GM23248 (cell line): ENCODE measurements around the gene VASN.

ENCODE experiments used
- EZH2 ChIP-seq: fragments of 200-600 bp; sonication (generic); IDR thresholded peaks from 2 replicates; pipeline ENCODE4 v1.6.1; 2018; ENCODE audit warnings: antibody characterized with exemption, mild to moderate bottlenecking; ENCODE audit not compliant: insufficient read depth, poor library complexity, severe bottlenecking
- EZH2phosphoT487 ChIP-seq: fragments of 200-600 bp; sonication (generic); IDR thresholded peaks from 2 replicates; pipeline ENCODE4 v1.6.1; 2018; ENCODE audit warnings: antibody characterized with exemption, moderate library complexity, mild to moderate bottlenecking, low read depth; ENCODE audit not compliant: insufficient read depth

DNA sequence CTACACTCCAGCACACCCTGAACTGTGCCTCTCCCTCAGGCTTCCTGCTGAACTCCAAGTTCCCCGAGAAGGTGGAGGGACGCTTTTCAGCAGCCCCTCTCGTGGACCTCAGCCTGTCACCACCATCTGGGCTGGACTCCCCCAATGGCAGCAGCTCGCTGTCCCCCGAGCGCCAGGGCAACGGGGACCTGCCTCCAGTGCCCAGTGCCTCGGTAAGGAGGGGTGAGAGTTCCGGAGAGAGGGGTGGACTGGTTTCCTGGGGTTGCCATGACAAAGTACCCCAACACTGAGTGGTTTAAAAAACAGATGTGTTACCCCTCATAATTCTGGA, 38.4 kb upstream of the VASN start:
- TF ChIP-seq EZH2 (no peak), EZH2phosphoT487 (no peak)
